Keratinocyte (primary cell): ENCODE measurements around the gene SLC8A1. TPM values are rescaled to one million over a fixed set of nuclear protein-coding genes. Genes with fewer than 3 reads are reported as not detected.

Experiments used
- DNase-seq: peaks from one replicate; pipeline ENCODE4 v3.0.0-alpha.2; 2011; ENCODE audit warnings: low read depth, missing footprints, low spot score
- FAIRE-seq: peaks from 2 replicates; lab custom pipeline; 2011; peaks lifted over from hg19 to GRCh38; lab: Jason Lieb, UNC
- H2AFZ ChIP-seq: 2 replicates; pipeline ENCODE4 v1.6.0; 2012; ENCODE audit warnings: low read length, control low read depth, inconsistent platforms; ENCODE audit not compliant: control insufficient read depth
- H3K27ac ChIP-seq: 2 replicates; pipeline ENCODE4 v1.5.1; 2011; ENCODE audit warnings: low read length; ENCODE audit not compliant: control insufficient read depth, insufficient read depth
- H3K27me3 ChIP-seq: 3 replicates; pipeline ENCODE4 v1.6.0; 2011; ENCODE audit warnings: low read length; ENCODE audit not compliant: control insufficient read depth, insufficient read depth; ENCODE audit errors: extremely low read depth
- H3K36me3 ChIP-seq, 2 experiments: 2 replicates in 1 of 2; 3 replicates in 1 of 2; pipeline ENCODE4 v1.5.1; 2011; ENCODE audit warnings: low read length in 2 of 2, mild to moderate bottlenecking in 1 of 2; ENCODE audit not compliant: control insufficient read depth in 2 of 2, insufficient read depth in 2 of 2; ENCODE audit errors: extremely low read depth in 1 of 2
- H3K4me1 ChIP-seq: 3 replicates; pipeline ENCODE4 v1.5.1; 2011; ENCODE audit warnings: low read length; ENCODE audit not compliant: control insufficient read depth, insufficient read depth; ENCODE audit errors: extremely low read depth
- H3K4me2 ChIP-seq: 3 replicates; pipeline ENCODE4 v1.6.0; 2011; ENCODE audit warnings: low read depth, low read length; ENCODE audit not compliant: control insufficient read depth, insufficient read depth; ENCODE audit errors: extremely low read depth
- H3K4me3 ChIP-seq, 3 experiments: fragments of 200-600 bp in 1 of 3; sonication (generic) in 1 of 3; 2 replicates in 2 of 3; 3 replicates in 1 of 3; pipeline ENCODE4 v1.5.1; 2011 to 2016; ENCODE audit warnings: low read length in 3 of 3, mild to moderate bottlenecking in 3 of 3, control low read depth in 2 of 3, inconsistent platforms in 1 of 3, low read depth in 1 of 3, mixed read lengths in 1 of 3, mixed run types in 1 of 3, moderate library complexity in 1 of 3; ENCODE audit not compliant: control insufficient read depth in 2 of 3, insufficient read depth in 2 of 3; ENCODE audit errors: extremely low read depth in 1 of 3
- H3K79me2 ChIP-seq: 2 replicates; pipeline ENCODE4 v1.6.0; 2012; ENCODE audit warnings: low read length; ENCODE audit not compliant: control insufficient read depth, insufficient read depth
- H3K9ac ChIP-seq: 3 replicates; pipeline ENCODE4 v1.6.0; 2011; ENCODE audit warnings: low read length; ENCODE audit not compliant: control insufficient read depth, insufficient read depth; ENCODE audit errors: extremely low read depth
- H3K9me1 ChIP-seq: 3 replicates; pipeline ENCODE4 v1.6.0; 2011; ENCODE audit warnings: low read length; ENCODE audit not compliant: control insufficient read depth, insufficient read depth; ENCODE audit errors: extremely low read depth
- H3K9me3 ChIP-seq: 2 replicates; pipeline ENCODE4 v1.5.1; 2012; ENCODE audit warnings: low read depth, low read length; ENCODE audit not compliant: control insufficient read depth
- H4K20me1 ChIP-seq: 3 replicates; pipeline ENCODE4 v1.6.0; 2011; ENCODE audit warnings: low read length; ENCODE audit not compliant: control insufficient read depth, insufficient read depth; ENCODE audit errors: extremely low read depth
- CTCF ChIP-seq, 3 experiments: IDR thresholded peaks in 1 of 3; conservative IDR thresholded peaks in 1 of 3; optimal IDR thresholded peaks in 1 of 3; 2 replicates in 2 of 3; 3 replicates in 1 of 3; pipeline versions ENCODE3 to v1.5.1; 2011; ENCODE audit warnings: low read length in 3 of 3, mild to moderate bottlenecking in 3 of 3, moderate library complexity in 2 of 3, control low read depth in 1 of 3, inconsistent platforms in 1 of 3; ENCODE audit not compliant: insufficient read depth in 2 of 3; ENCODE audit errors: extremely low read depth in 1 of 3
- EZH2 ChIP-seq: IDR thresholded peaks from one replicate; pipeline ENCODE4 v1.6.1; 2012; ENCODE audit warnings: inconsistent platforms, mild to moderate bottlenecking, low read length, moderate library complexity
- dilution Hi-C: fragments of 300-500 bp; cut with MboI; formaldehyde crosslinking; loops from one replicate; pipeline ENCODE4 v1.7.0; 2020; ENCODE audit warnings: low sequenced_read_pairs; ENCODE audit not compliant: extremely low pct_ligation_motif_present
- polyA plus RNA-seq, 5 experiments: library from polyadenylated mRNA; depleted of rRNA in 3 of 5; stranded (reverse) in 3 of 5; stranded (forward) in 1 of 5; unstranded in 1 of 5; fragments of >200 nt; gene quantifications; 1 replicate in 1 of 5; 2 replicates in 3 of 5; 3 replicates in 1 of 5; pipeline versions ENCODE4 v1.2.1 to v1.2.3, GENCODE V29; 2011 to 2012; ENCODE audit warnings: missing spikeins in 2 of 5, low read depth in 1 of 5, low replicate concordance in 1 of 5

SLC8A1 gene
- polyA plus RNA-seq, 1 donor (not counting 4 experiments of a cell fraction or from before 2014, with no cell fraction given) = 2.7 TPM

- H3K79me2 ChIP-seq = no peaks in the 10 kb centered on the region
- H2AFZ ChIP-seq = no peak overlapping the region
- DNase-seq (no peak), FAIRE-seq (no peak)
- no peak overlapping the region for H3K4me3 ChIP-seq
- H3K9me3 ChIP-seq = peaks cover 10% of the 10 kb centered on the region
- dilution Hi-C loops = no loop called here
- no peaks in the 10 kb centered on the region for H3K4me1 ChIP-seq
- TF ChIP-seq EZH2 (no peak), CTCF (optimal IDR thresholded peaks at IDR 0.05 in 1 of 3, IDR thresholded peaks at IDR 0.05 in 1 of 3, conservative IDR thresholded peaks at IDR 0.05 in 1 of 3; ENCODE audit: extremely low read depth in 1 of 3, insufficient read depth in 2 of 3, low read length in 3 of 3) (no peak)
- H3K9ac ChIP-seq = no peak overlapping the region
- H4K20me1 ChIP-seq = no peaks in the 10 kb centered on the region
- H3K27ac ChIP-seq = no peak overlapping the region
- no peaks in the 10 kb centered on the region for H3K27me3 ChIP-seq
- no peaks in the 10 kb centered on the region for H3K36me3 ChIP-seq
- H3K9me1 ChIP-seq = no peaks in the 10 kb centered on the region
- H3K4me2 ChIP-seq = no peak overlapping the region
Observed at GRCh38 chr2:40384714-40385113, 67.2 kb downstream of the SLC8A1 start.

DNA sequence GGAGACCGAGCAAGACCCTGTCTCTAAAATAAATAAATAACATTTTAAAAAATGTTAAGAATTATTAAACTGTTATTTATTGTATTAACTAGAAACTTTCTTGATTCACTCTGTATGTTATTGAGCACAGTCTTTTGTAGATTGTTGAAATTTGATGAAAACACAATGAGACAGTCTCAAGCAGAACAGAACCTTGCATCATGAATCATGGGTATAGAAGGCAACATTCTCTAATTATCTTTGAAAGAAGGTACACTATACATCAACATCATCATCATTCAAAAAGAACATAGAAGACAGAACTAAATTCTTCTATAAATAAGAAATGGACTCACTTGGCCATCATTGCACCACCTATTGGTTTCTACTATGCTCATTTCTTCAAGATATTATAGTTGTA is 67.7 kb downstream of the SLC8A1 start:
- TF ChIP-seq CTCF (optimal IDR thresholded peaks at IDR 0.05 in 1 of 3, IDR thresholded peaks at IDR 0.05 in 1 of 3, conservative IDR thresholded peaks at IDR 0.05 in 1 of 3; ENCODE audit: extremely low read depth in 1 of 3, insufficient read depth in 2 of 3, low read length in 3 of 3) (no peak), EZH2 (no peak)
- Histone ChIP-seq H4K20me1 (no peaks in the 10 kb centered on the region), H2AFZ (no peak overlapping the region), H3K27ac (no peak overlapping the region), H3K27me3 (no peaks in the 10 kb centered on the region), H3K9me1 (no peaks in the 10 kb centered on the region), H3K9me3 (peaks cover 10% of the 10 kb centered on the region), H3K79me2 (no peaks in the 10 kb centered on the region), H3K4me2 (no peak overlapping the region), H3K36me3 (no peaks in the 10 kb centered on the region), H3K4me3 (no peak overlapping the region), H3K9ac (no peak overlapping the region), H3K4me1 (no peaks in the 10 kb centered on the region)
- dilution Hi-C loops = no loop called here
- DNase-seq = no peak
- no peak for FAIRE-seq
